Stimulated activated CD4-positive, alpha-beta T cell treated with anti-CD3 and anti-CD28 coated beads, Interleukin-12 subunit alpha, Interleukin-12 subunit beta, amount 100 ng/mL, for 48 hours (primary cell): ENCODE data around the gene HEMK1.

ENCODE experiments used
- DNase-seq, 3 donors: peaks; one replicate each; pipeline ENCODE4 v3.0.0-alpha.2; 2020; ENCODE audit warnings: low read depth in 2 of 3, low spot score in 1 of 3

Gene HEMK1

GRCh38 chr3:50542177-50543034 lies 26.9 kb upstream of the HEMK1 start:
- peak; percentile 27 to 68 (median 54) for DNase-seq

- no peak for DNase-seq
Measured at GRCh38 chr3:50545781-50546180, 23.5 kb upstream of the HEMK1 start.

GRCh38 chr3:50549226-50549625 lies 20.1 kb upstream of the HEMK1 start:
- DNase-seq: no peak

GRCh38 chr3:50550079-50550736 lies 19.1 kb upstream of the HEMK1 start:
- peak; percentile 39 to 78 (median 58) for DNase-seq

GRCh38 chr3:50551054-50551659 lies 18.2 kb upstream of the HEMK1 start:
- DNase-seq: no peak

GRCh38 chr3:50551681-50552435 lies 17.5 kb upstream of the HEMK1 start:
- no peak for DNase-seq

- no peak for DNase-seq
Measured at GRCh38 chr3:50552598-50552997, 16.7 kb upstream of the HEMK1 start.

GRCh38 chr3:50554553-50554952 lies 14.8 kb upstream of the HEMK1 start:
- DNase-seq: no peak

GRCh38 chr3:50557106-50557505 lies 12.2 kb upstream of the HEMK1 start:
- no peak for DNase-seq

GRCh38 chr3:50557915-50558314 lies 11.4 kb upstream of the HEMK1 start:
- DNase-seq: no peak

- no peak for DNase-seq
Measured at GRCh38 chr3:50559702-50560101, 9.6 kb upstream of the HEMK1 start.

GRCh38 chr3:50562861-50563260 lies 6.5 kb upstream of the HEMK1 start:
- no peak for DNase-seq

GRCh38 chr3:50563867-50564266 lies 5.5 kb upstream of the HEMK1 start:
- no peak for DNase-seq

GRCh38 chr3:50564321-50564720 lies 5.0 kb upstream of the HEMK1 start:
- no peak for DNase-seq

- no peak for DNase-seq
Measured at GRCh38 chr3:50567011-50567385, 2.3 kb upstream of the HEMK1 start.

GRCh38 chr3:50567386-50568167 lies 1.7 kb upstream of the HEMK1 start, which contains the start of gene C3orf18:
Gene C3orf18, minus strand, starts transcription at chr3:50567747. Its CDS starts 2,048 bp downstream, at chr3:50565699.
- peak; percentile 90 to 96 (median 94) for DNase-seq

GRCh38 chr3:50570508-50571279 lies 1.4 kb downstream of the HEMK1 start:
- DNase-seq: no peak

- no peak for DNase-seq
Measured at GRCh38 chr3:50571486-50571885, 2.2 kb downstream of the HEMK1 start.

- peak; percentile 74 to 87 (median 75) for DNase-seq
Measured at GRCh38 chr3:50572158-50572557, 2.8 kb downstream of the HEMK1 start.
